K562 treated with DMSO at 1 percent for 12 hours (cell line): Measurements from ENCODE around the gene MUC7. TPM values are rescaled to one million over a fixed set of nuclear protein-coding genes. Genes with fewer than 3 reads are reported as not detected.

ENCODE experiments used
- total RNA-seq: library from RNA; unstranded; fragments of 300-600 nt; gene quantifications from 2 replicates; pipeline ENCODE4 v1.2.3, GENCODE V29; 2022; ENCODE audit not compliant: insufficient read depth

Gene MUC7
- not detected in 2 replicates for total RNA-seq

DNA sequence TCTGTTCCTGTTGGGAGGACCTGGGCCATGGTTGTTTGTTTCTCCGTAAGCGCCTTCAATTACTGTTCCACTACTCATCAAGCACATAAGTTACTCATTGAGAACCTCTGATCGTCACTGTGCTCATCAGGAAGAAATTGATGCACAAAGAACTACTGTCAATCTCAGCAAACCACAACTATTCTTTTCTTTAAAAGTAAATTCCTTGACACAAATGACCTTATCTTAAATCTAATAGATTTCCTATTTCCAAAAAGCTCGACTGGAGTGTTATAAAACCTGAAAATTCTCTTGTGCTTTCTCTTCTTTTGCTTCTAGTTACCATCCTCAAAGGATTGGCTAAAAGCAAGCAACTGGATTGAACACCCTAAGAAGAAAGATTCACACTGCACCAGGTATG is at the start of gene MUC7:
MUC7 (plus strand) TSS at position 301 of the 400 bp plus-strand sequence. CDS start 1,825 bp downstream, outside the sequence.

DNA sequence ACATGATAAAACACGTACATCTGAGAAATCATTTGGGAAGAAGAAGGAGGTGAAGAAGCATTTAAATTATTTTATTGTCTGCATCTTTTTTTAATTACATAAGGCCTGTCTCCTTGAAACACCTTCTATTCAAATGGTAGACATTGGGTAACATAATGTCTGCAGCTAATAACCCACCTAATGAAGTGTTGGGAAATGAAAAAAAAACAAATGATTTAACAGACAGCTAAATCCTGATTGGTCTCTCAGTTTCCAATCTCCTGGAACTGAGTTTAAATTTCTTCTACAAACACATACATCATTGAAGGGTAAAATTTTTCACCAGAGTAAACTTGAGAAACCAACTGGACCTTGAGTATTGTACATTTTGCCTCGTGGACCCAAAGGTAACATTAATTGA is 46.3 kb downstream of the MUC7 start, which contains the start of gene AMTN:
AMTN (plus strand) TSS at position 301 of the 400 bp plus-strand sequence. CDS start 209 bp downstream, outside the sequence.

Other genes with a start within 250 kb of the MUC7 start
- gene FDCSP, start 246.1 kb upstream of the MUC7 start, total RNA-seq = not detected in 2 replicates
- gene CSN3, start 229.6 kb upstream of the MUC7 start, total RNA-seq = not detected in 2 replicates
- not detected in 2 replicates for gene CABS1, start 137.2 kb upstream of the MUC7 start, total RNA-seq
- gene SMR3A, start 111.4 kb upstream of the MUC7 start, total RNA-seq = not detected in 2 replicates
- not detected in 2 replicates for gene SMR3B, start 89.1 kb upstream of the MUC7 start, total RNA-seq
- gene OPRPN, start 74.3 kb upstream of the MUC7 start, total RNA-seq = not detected in 2 replicates
- not detected in 2 replicates for gene AMTN, start 46.4 kb downstream of the MUC7 start, total RNA-seq
- not detected in 2 replicates for gene AMBN, start 120.1 kb downstream of the MUC7 start, total RNA-seq
- not detected in 2 replicates for gene ENAM, start 156.5 kb downstream of the MUC7 start, total RNA-seq
- not detected in 2 replicates for gene JCHAIN, start 194.3 kb downstream of the MUC7 start, total RNA-seq
- 16.5 and 28.1 TPM in 2 replicates for gene UTP3, start 216.3 kb downstream of the MUC7 start, total RNA-seq
- gene RUFY3, start 249.8 kb downstream of the MUC7 start, total RNA-seq = 7.4 and 32.3 TPM in 2 replicates